Uterus (tissue), 2 donors: ENCODE results near the gene MCM9.

Experiments
- CTCF ChIP-seq, 4 experiments: fragments of 200-600 bp in 2 of 4; fragments of 450-650 bp in 2 of 4; sonication (generic) in 2 of 4; IDR thresholded peaks; one replicate each; pipeline ENCODE4 v1.5.1; 2016 to 2019; ENCODE audit warnings: antibody characterized with exemption in 4 of 4, mild to moderate bottlenecking in 2 of 4, moderate library complexity in 1 of 4
- POLR2A ChIP-seq, 2 donors: fragments of 450-650 bp; IDR thresholded peaks; one replicate each; pipeline ENCODE4 v1.6.1; 2016; ENCODE audit warnings: antibody characterized with exemption in 2 of 2, mild to moderate bottlenecking in 1 of 2, moderate library complexity in 1 of 2

- TF ChIP-seq CTCF (IDR thresholded peaks at IDR 0.05) (no peak), POLR2A (IDR thresholded peaks at IDR 0.05) (no peak)
Measured at GRCh38 chr6:118935331-118935668, 341 bp upstream of the MCM9 start.
